ENCODE results near the gene SCTR. TPM values are rescaled to one million over a fixed set of nuclear protein-coding genes. Genes with fewer than 3 reads are reported as not detected.

SCTR gene
- total and polyA plus RNA-seq, 2 donors (not counting 1 experiment from before 2014, with no cell fraction given): not detected

DNA sequence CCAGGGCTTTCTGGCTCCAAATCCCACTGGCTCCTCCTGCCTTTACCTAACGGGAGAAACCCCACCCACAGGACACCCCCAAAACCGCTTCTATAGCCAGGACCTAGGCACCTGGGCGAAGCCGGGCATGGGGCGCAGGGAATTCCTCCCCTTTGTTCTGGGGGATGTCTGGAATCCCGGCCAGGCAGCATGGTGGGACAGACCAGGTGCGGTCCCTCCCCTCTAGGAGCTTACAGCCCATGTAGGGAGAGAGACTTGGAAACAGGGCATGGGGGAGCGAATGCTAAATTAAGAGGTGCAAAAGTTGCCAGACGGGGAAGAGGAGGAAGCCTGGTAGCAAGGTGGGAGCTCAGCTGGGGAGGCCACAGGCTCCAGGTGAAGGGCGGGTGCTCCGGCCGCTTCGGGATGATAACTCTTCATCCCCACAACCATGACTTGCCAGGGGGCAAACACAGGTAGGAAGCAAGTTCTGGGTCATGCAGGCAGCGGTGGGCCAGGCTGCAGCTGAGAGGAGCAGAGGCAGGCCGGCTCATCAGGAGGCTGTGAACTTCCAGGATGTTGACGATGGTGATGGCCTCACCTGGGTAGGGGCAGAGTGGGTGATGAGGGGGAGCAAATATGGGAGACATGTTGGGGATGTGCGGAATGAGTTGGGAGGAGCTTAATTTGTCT is 91.3 kb downstream of the SCTR start:
- H3K27ac Mint-ChIP-seq: no peak overlapping the region
- WGBS (ENCODE audit: insufficient coverage): 97% methylated on average over 12 of the region's 17 CpGs
- H3K79me2 ChIP-seq (ENCODE audit: control insufficient read depth, insufficient read depth, low read length): no peaks in the 10 kb centered on the region
- H3K4me1 Mint-ChIP-seq: peaks cover 24% of the 10 kb centered on the region
- H3K27me3 ChIP-seq (replicated peaks in 1 of 4; ENCODE audit: control extremely low read depth in 1 of 4, control insufficient read depth in 3 of 4, insufficient read depth in 4 of 4, low read length in 3 of 4): peaks cover 0 to 59% (median 22%) of the 10 kb centered on the region in 4 experiments
- H3K4me2 ChIP-seq (replicated peaks; ENCODE audit: low read depth, low read length, poor library complexity, severe bottlenecking): peak overlapping the region; percentile 96
- H3K9ac ChIP-seq (ENCODE audit: low read length): no peak overlapping the region
- intact Hi-C loops (cut with micrococcal nuclease): loop anchor here (10.0 kb wide), 1 partner anchor 1348 kb away; the partner anchor contains the start of gene INSIG2
- no peak overlapping the region for H3K27ac ChIP-seq (ENCODE audit: low read length in 2 of 2)
- no peaks in the 10 kb centered on the region for H4K20me1 ChIP-seq (ENCODE audit: control insufficient read depth, insufficient read depth, low read length, poor library complexity, severe bottlenecking)
- H3K4me1 ChIP-seq (ENCODE audit: control insufficient read depth in 2 of 2, insufficient read depth in 2 of 2, low read length in 2 of 2): peaks cover 20 to 21% of the 10 kb centered on the region in 2 donors
- ChIA-PET CTCF (interaction anchor here (0.6 kb wide), 1 partner anchor 780 kb away, joined by 3 read pairs; no protein-coding TSS in a partner anchor), POLR2A (no interaction called here)
- H3K9me3 Mint-ChIP-seq (ENCODE audit: insufficient read depth): no peaks in the 10 kb centered on the region
- H3K27me3 Mint-ChIP-seq: peaks cover 62% of the 10 kb centered on the region
- peaks cover 0 to 7% (median 0%) of the 10 kb centered on the region in 3 donors for H3K9me3 ChIP-seq (ENCODE audit: control extremely low read depth in 1 of 3, control insufficient read depth in 2 of 3, insufficient read depth in 1 of 3, low read length in 2 of 3)
- H3K36me3 ChIP-seq (replicated peaks in 1 of 2; ENCODE audit: control extremely low read depth in 1 of 2, control insufficient read depth in 1 of 2, extremely low read depth in 1 of 2, insufficient read depth in 2 of 2, low read length in 1 of 2): no peaks in the 10 kb centered on the region
- peak overlapping the region; percentile 84 for H3K4me3 Mint-ChIP-seq
- DNase-seq: no peak
- ATAC-seq (ENCODE audit: low read depth): no peak
- no peak overlapping the region for H3K4me3 ChIP-seq (ENCODE audit: control extremely low read depth in 1 of 5, extremely low read depth in 1 of 5, insufficient read depth in 1 of 5, low read depth in 2 of 5, low read length in 4 of 5)
- TF ChIP-seq, protein P1, sequence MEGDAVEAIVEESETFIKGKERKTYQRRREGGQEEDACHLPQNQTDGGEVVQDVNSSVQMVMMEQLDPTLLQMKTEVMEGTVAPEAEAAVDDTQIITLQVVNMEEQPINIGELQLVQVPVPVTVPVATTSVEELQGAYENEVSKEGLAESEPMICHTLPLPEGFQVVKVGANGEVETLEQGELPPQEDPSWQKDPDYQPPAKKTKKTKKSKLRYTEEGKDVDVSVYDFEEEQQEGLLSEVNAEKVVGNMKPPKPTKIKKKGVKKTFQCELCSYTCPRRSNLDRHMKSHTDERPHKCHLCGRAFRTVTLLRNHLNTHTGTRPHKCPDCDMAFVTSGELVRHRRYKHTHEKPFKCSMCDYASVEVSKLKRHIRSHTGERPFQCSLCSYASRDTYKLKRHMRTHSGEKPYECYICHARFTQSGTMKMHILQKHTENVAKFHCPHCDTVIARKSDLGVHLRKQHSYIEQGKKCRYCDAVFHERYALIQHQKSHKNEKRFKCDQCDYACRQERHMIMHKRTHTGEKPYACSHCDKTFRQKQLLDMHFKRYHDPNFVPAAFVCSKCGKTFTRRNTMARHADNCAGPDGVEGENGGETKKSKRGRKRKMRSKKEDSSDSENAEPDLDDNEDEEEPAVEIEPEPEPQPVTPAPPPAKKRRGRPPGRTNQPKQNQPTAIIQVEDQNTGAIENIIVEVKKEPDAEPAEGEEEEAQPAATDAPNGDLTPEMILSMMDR (IDR thresholded peaks at IDR 0.05): no peak
- no peak for TF ChIP-seq EZH2 (IDR thresholded peaks at IDR 0.05; ENCODE audit: borderline replicate concordance, insufficient read depth, low read depth, low read length, poor library complexity, severe bottlenecking)
- H2AFZ ChIP-seq (ENCODE audit: insufficient read depth, low read depth, low read length, poor library complexity, severe bottlenecking): no peak overlapping the region
